ENCODE data around the gene PHF23.

GRCh38 chr17:7237761-7238419 lies 1.4 kb downstream of the PHF23 start:
- TF ChIP-seq CTCF (IDR thresholded peaks at IDR 0.05; ENCODE audit: low read depth, low read length) = no peak
- no peak for TF ChIP-seq MAX (IDR thresholded peaks at IDR 0.05; ENCODE audit: low read depth, low read length)

Measured in NB4 (cell line).